ENCODE measurements around the gene PDE11A. TPM values are rescaled to one million over a fixed set of nuclear protein-coding genes. Genes with fewer than 3 reads are reported as not detected.

The PDE11A gene
- total and polyA plus RNA-seq, 2 experiments from 2014 or later = 0.08 to 0.73 TPM

GRCh38 chr2:177741866-177742265, 330.7 kb downstream of the PDE11A start (continued):
- no peak for TF ChIP-seq CTCF (conservative IDR thresholded peaks at IDR 0.05; ENCODE audit: low read depth in 2 of 2)

- Mint-ChIP-seq H3K4me3 (no peak overlapping the region), H3K27me3 (ENCODE audit: insufficient read depth, low read depth, poor library complexity) (peaks cover 8% of the 10 kb centered on the region), H3K27ac (no peak overlapping the region), H3K36me3 (ENCODE audit: low read depth) (no peaks in the 10 kb centered on the region), H3K9me3 (no peaks in the 10 kb centered on the region), H3K4me1 (no peaks in the 10 kb centered on the region)
- H3K4me1 ChIP-seq (ENCODE audit: insufficient read depth) = no peaks in the 10 kb centered on the region
- no peaks in the 10 kb centered on the region for H3F3A ChIP-seq (replicated peaks; ENCODE audit: low read depth)
- TF ChIP-seq ZNF331 (CRISPR knock-in tag; IDR thresholded peaks at IDR 0.05; ENCODE audit: low read depth) = no peak
- H3K27ac ChIP-seq (ENCODE audit: low read depth) = no peak overlapping the region
- DNase-seq (ENCODE audit: low spot score) (no peak), ATAC-seq (no peak)
- H3K79me2 ChIP-seq (replicated peaks; ENCODE audit: insufficient read depth) = no peaks in the 10 kb centered on the region
- no peaks in the 10 kb centered on the region for H3K36me3 ChIP-seq (ENCODE audit: insufficient read depth)
- no peak overlapping the region for H3K4me2 ChIP-seq
- H3K4me3 ChIP-seq = no peak overlapping the region
- no peaks in the 10 kb centered on the region for H3K9me2 ChIP-seq (ENCODE audit: insufficient read depth)
- H3K27me3 ChIP-seq (ENCODE audit: insufficient read depth) = peaks cover 9% of the 10 kb centered on the region
- no peak overlapping the region for H2AFZ ChIP-seq
- H4K20me1 ChIP-seq (replicated peaks; ENCODE audit: insufficient read depth) = no peaks in the 10 kb centered on the region; the same call in 1 of the 2 replicates
These were observed 331.9 kb downstream of the PDE11A start for GRCh38 chr2:177740700-177741099.

GRCh38 chr2:177738461-177739235, 333.9 kb downstream of the PDE11A start:
- Mint-ChIP-seq H3K36me3 (ENCODE audit: low read depth) (no peaks in the 10 kb centered on the region), H3K9me3 (no peaks in the 10 kb centered on the region; the same call in 2 of the 3 replicates), H3K4me1 (no peaks in the 10 kb centered on the region), H3K4me3 (no peak overlapping the region), H3K27ac (no peak overlapping the region), H3K27me3 (ENCODE audit: insufficient read depth, low read depth, poor library complexity) (peaks cover 18% of the 10 kb centered on the region)
- H3K27ac ChIP-seq (ENCODE audit: low read depth) = no peak overlapping the region
- no peak overlapping the region for H3K4me2 ChIP-seq
- H3F3A ChIP-seq (replicated peaks; ENCODE audit: low read depth) = no peaks in the 10 kb centered on the region
- H3K4me3 ChIP-seq = no peak overlapping the region
- no peaks in the 10 kb centered on the region for H3K4me1 ChIP-seq (ENCODE audit: insufficient read depth)
- TF ChIP-seq ZNF462 (CRISPR knock-in tag; IDR thresholded peaks at IDR 0.05) = no peak
- TF ChIP-seq, protein P1, sequence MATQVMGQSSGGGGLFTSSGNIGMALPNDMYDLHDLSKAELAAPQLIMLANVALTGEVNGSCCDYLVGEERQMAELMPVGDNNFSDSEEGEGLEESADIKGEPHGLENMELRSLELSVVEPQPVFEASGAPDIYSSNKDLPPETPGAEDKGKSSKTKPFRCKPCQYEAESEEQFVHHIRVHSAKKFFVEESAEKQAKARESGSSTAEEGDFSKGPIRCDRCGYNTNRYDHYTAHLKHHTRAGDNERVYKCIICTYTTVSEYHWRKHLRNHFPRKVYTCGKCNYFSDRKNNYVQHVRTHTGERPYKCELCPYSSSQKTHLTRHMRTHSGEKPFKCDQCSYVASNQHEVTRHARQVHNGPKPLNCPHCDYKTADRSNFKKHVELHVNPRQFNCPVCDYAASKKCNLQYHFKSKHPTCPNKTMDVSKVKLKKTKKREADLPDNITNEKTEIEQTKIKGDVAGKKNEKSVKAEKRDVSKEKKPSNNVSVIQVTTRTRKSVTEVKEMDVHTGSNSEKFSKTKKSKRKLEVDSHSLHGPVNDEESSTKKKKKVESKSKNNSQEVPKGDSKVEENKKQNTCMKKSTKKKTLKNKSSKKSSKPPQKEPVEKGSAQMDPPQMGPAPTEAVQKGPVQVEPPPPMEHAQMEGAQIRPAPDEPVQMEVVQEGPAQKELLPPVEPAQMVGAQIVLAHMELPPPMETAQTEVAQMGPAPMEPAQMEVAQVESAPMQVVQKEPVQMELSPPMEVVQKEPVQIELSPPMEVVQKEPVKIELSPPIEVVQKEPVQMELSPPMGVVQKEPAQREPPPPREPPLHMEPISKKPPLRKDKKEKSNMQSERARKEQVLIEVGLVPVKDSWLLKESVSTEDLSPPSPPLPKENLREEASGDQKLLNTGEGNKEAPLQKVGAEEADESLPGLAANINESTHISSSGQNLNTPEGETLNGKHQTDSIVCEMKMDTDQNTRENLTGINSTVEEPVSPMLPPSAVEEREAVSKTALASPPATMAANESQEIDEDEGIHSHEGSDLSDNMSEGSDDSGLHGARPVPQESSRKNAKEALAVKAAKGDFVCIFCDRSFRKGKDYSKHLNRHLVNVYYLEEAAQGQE (IDR thresholded peaks at IDR 0.05; ENCODE audit: unreplicated experiment) = no peak
- no peaks in the 10 kb centered on the region for H3K36me3 ChIP-seq (ENCODE audit: insufficient read depth)
- no peak overlapping the region for H2AFZ ChIP-seq
- peaks cover 30% of the 10 kb centered on the region for H3K27me3 ChIP-seq (ENCODE audit: insufficient read depth)
- no peaks in the 10 kb centered on the region for H3K79me2 ChIP-seq (replicated peaks; ENCODE audit: insufficient read depth)
- no peaks in the 10 kb centered on the region for H3K9me2 ChIP-seq (ENCODE audit: insufficient read depth)
- ATAC-seq (no peak), DNase-seq (ENCODE audit: low spot score) (no peak)
- H4K20me1 ChIP-seq (replicated peaks; ENCODE audit: insufficient read depth) = no peaks in the 10 kb centered on the region; the same call in 1 of the 2 replicates
